NCI-H1048 (cell line): ENCODE measurements around the gene RIMBP3C.
"Not testable (repeated sequence)": the region's sequence is repeated elsewhere in the genome, so short reads cannot be mapped to it uniquely, and the experiment has no call there.

Experiments
- DNase-seq: peaks from one replicate; lab custom pipeline; 2025; lab: John Stamatoyannopoulos, UW

RIMBP3C gene

DNA sequence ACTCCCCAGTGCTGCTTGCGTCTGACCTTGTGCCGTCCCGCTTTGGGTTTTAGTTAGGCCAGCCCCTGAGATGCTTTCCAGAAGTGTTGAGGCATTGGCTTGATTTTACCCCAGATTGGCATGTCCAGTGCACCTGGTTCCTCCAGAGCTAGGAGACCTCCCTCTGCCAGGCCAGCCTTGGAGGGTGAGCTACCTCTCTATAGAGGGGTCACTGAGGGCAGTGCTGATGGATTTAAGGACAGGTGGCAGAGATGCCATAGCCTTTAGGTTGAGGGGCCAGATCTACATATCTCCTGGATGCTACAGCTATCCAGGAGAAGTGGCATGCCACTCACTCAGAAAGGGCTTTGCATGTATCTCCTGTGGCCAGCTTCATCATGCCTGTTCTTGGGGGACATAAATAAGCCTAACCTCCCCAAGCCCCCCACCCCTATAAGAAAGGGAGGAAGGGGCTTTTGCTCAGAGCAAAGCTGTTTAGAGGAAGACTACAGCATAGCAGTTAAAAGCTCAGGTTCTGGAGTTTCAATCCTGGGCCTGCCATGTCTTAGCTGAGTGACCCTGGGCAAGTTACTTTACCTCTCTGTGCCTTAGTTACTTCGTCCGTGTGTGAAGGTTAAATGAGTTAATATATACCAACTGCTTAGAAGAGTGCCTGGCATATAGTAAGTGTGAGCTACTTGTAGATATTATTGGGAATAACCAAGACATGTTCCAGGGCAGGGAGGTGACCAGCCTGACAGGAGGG lies 22.7 kb upstream of the RIMBP3C start:
- DNase-seq, result no peak

GRCh38 chr22:21573293-21573734 lies 22.1 kb upstream of the RIMBP3C start:
- no peak for DNase-seq

GRCh38 chr22:21571679-21572078 lies 20.4 kb upstream of the RIMBP3C start:
- no peak for DNase-seq

DNA sequence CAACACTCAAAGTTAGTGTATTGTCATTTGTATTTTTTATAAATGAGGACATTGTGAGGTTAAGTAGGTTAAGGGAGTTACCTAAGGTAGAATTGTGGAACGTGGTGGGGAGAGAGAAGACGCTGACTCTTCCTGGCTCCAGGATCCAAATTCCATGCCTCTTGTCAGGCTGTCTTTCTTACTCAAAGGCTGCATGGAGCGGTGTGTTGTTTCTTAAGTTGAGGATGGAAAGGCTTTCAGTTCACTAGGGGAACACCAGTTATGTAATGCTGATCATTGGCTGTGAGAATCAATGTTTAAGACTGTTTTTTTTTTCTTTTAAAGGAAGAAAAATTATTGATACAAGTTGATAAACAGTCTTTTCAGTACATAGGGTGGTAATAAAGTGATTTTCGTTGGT lies 19.1 kb upstream of the RIMBP3C start:
- DNase-seq, result no peak

- no peak for DNase-seq
Measured at GRCh38 chr22:21569459-21570170, 18.4 kb upstream of the RIMBP3C start.

- not testable (repeated sequence) for DNase-seq
Measured at GRCh38 chr22:21569076-21569427, 17.8 kb upstream of the RIMBP3C start.

DNA sequence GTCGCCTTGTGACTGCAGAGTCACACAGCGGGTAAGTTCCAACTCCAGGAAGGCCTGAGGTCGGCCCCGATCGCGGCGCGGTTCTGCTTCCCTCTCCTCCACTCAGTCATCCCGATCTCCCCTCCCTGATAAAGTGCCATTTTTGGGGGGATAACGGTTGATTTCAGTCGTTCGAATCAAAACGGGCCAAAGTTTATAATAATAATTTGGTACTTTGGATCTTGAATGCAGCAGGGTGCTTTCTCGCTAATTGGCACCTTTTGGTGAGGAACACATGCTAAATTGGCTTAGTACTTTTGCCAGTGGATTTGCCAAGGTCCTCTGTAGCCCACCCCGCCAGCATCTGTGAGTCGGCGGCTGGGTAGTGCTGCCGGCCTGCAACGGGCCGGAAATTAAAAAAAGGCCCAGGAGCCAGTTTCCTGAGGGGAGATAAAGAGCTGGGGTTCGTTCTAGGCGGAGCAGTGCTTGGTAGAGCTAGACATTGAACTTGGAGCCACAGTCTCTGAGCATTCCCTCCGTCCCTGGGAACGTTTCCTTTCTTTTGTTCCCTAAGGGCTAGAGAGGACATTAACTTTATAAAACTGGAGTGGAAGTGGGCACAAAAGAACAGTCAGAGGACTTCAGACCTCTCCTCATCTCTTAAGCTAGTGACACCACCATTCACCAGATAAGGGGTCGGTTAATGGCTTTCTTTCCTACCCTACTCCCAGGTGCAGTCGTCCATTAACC lies 17.2 kb upstream of the RIMBP3C start:
- DNase-seq, result no peak

GRCh38 chr22:21567456-21568346 lies 16.4 kb upstream of the RIMBP3C start, which contains the start of gene UBE2L3:
TSS of gene UBE2L3 (plus strand) at chr22:21567714. CDS start at chr22:21567745, 31 bp downstream.
- DNase-seq, result peak; percentile 74

DNA sequence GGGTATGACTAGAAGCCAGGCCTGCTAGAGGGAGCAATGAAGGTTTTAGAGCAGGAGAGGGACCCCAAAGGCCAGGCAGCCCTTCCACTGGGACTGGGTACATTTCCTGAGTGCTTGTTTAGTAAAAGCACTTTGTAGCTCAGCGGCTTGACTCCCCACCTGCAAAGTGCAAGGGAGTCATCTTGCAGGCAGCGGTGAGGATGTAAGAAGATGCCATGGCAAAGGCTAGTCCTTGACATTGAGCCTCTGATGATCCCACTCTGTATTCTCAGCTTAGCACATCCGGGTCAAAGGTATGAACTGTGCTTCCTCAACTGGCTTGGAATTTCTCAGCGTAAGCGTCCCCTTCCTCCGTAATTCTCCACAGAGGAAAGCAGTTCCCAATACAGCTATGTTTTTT lies 13.2 kb upstream of the RIMBP3C start:
- no peak for DNase-seq

GRCh38 chr22:21563912-21564311 lies 12.7 kb upstream of the RIMBP3C start:
- DNase-seq, result no peak

GRCh38 chr22:21560657-21561056 lies 9.4 kb upstream of the RIMBP3C start:
- DNase-seq, result not testable (repeated sequence)

DNA sequence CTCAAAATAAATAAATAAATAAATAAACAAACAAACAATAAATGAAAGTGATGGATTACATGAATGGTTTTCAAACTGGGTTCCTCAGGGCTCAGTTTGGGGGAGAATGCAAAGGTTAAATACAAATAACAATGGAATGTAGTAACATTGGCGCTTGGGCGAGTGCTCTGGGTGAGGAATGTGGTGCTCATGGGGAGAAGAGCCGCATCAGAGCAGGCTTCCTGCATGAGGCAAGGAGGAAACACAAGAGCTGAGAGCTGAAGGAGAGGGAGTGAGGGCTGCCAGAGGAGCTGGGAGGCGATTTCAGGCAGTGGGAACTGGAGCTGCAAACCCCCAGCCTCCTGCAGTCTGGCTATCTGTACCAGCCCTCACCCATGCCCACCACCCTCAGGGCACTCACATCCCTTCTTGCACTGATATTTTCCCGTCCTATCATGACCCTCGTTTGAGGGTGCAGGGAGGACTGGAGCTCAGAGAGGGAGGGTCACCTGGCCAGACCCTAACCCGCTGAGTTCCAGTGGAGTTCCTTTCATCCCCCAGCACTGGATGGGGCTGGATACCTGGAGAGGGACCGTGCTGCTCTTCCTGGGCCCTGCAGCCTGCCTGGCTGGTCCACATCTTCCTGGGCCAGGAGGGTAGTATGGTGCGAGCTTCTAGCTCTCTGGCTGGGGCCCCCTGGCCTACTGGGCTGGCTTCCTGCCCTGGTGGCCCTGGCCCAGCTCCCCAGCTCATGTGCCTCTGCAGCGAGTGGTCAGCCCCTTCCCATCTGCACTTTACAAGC lies 8.3 kb upstream of the RIMBP3C start:
- not testable (repeated sequence) for DNase-seq

- DNase-seq, result not testable (repeated sequence)
Measured at GRCh38 chr22:21550678-21551047, 598 bp downstream of the RIMBP3C start.

GRCh38 chr22:21550008-21550677 lies 1.1 kb downstream of the RIMBP3C start:
- DNase-seq, result not testable (repeated sequence)

- not testable (repeated sequence) for DNase-seq
Measured at GRCh38 chr22:21549558-21549957, 1.7 kb downstream of the RIMBP3C start.

GRCh38 chr22:21544432-21545322 lies 6.6 kb downstream of the RIMBP3C start:
- not testable (repeated sequence) for DNase-seq

GRCh38 chr22:21539862-21540261 lies 11.4 kb downstream of the RIMBP3C start:
- not testable (repeated sequence) for DNase-seq

DNA sequence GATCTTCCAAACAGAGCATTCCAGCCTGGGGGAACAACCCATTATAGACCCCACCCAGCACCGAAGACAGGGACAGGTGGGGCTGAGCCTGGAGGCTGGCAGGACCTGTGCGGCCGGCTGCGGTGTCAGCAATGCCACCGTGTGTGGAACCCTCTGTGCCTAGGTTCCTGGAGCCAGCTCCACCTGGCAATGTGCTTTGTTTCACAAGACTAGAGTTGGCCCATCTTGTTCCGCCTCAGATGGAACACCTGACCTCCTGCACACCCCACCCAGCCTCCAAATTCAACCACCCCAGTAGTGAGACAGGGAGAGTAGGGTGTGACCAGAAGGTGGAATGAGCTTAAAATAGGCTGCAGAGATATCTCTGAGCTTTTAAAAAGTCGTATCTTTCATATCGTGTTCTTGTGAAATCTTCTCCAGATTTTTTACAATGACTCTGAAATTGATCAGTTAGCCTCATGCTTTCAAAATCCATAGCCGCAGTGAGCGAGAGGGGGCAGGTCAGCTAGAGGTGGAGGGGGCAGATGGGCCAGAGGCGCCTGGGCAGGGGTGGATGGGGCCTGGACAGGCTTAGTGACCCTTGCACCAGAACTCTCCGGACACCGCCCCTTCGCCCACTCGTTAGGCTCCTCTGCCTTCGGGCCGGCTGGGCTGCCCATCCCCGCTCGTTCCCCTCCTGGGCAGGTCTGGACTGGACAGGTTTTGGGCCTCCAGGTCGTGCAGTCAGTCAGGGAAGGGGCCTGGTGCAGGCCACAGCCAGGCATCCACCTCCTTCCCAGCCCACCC lies 18.2 kb downstream of the RIMBP3C start:
- DNase-seq, result not testable (repeated sequence)
